ENCODE data around the gene TAF11L14. TPM values are rescaled to one million over a fixed set of nuclear protein-coding genes. Genes with fewer than 3 reads are reported as not detected.
"Not testable (repeated sequence)": the region's sequence is repeated elsewhere in the genome, so short reads cannot be mapped to it uniquely, and the experiment has no call there.

The TAF11L14 gene
- not detected for total RNA-seq
- long read RNA-seq, donor 1, result 0 reads
- long read RNA-seq, donor 2, result 0 reads

DNA sequence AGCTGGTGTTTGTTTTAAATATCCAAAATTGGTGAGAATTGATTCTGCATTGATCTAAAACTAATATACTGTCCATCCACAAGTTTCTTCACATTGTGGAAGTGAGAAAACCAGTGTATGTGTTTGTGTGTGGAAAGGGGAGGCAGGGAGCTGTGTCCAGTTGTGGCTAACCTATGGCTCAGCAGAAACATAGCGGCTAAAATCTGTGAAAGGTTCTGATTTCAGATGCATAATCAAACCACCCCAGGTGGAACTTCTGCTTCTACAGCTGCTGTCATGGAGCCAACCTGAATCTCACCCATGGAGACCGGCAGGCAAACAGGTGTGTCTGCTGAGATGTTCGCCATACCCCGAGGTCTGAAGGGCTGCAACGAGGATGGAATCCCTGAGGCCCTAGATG lies at the start of gene TAF11L14:
TAF11L14 (plus strand) TSS at position 301 of the 400 bp plus-strand sequence.
- intact Hi-C loops (cut with DNase I), result no loop called here
- no peak for DNase-seq (ENCODE audit: low spot score)

DNA sequence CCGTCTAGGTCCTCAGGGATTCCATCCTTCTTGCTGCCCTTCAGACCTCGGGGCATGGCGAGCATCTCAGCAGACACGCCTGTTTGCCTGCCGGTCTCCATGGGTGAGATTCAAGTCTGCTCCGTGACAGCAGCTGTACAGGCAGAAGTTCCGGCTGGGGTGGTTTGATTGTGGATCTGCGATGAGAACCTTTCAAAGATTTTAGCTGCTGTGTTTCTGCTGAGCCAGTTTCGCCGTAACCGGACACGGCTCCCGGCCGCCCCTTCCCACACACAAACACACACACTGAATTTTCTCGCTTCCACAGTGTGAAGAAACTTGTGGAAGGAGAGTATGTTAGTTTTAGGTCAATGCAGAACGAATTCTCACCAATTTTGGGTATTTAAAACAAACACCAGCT lies 48.6 kb upstream of the TAF11L14 start, which contains the start of gene TAF11L7:
TAF11L7 (minus strand) TSS at position 101 of the 400 bp plus-strand sequence.
- intact Hi-C loops (cut with DNase I), result not testable (repeated sequence)

DNA sequence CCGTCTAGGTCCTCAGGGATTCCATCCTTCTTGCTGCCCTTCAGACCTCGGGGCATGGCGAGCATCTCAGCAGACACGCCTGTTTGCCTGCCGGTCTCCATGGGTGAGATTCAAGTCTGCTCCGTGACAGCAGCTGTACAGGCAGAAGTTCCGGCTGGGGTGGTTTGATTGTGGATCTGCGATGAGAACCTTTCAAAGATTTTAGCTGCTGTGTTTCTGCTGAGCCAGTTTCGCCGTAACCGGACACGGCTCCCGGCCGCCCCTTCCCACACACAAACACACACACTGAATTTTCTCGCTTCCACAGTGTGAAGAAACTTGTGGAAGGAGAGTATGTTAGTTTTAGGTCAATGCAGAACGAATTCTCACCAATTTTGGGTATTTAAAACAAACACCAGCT lies 43.4 kb upstream of the TAF11L14 start, which contains the start of gene TAF11L8:
TAF11L8 (minus strand) TSS at position 101 of the 400 bp plus-strand sequence.
- intact Hi-C loops (cut with DNase I); DNase-seq (ENCODE audit: low spot score): not testable (repeated sequence)

More for the DNA sequence above, 48.6 kb upstream of the TAF11L14 start, which contains the start of gene TAF11L7:
- not testable (repeated sequence) for DNase-seq (ENCODE audit: low spot score)

DNA sequence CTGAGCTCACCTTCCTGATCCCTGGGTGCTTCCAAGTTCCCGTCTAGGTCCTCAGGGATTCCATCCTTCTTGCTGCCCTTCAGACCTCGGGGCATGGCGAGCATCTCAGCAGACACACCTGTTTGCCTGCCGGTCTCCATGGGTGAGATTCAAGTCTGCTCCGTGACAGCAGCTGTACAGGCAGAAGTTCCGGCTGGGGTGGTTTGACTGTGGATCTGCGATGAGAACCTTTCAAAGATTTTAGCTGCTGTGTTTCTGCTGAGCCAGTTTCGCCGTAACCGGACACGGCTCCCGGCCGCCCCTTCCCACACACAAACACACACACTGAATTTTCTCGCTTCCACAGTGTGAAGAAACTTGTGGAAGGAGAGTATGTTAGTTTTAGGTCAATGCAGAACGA lies 40.0 kb upstream of the TAF11L14 start, which contains the start of gene TAF11L9:
TAF11L9 (minus strand) TSS at position 140 of the 400 bp plus-strand sequence.
- intact Hi-C loops (cut with DNase I), result not testable (repeated sequence)
- DNase-seq (ENCODE audit: low spot score), result peak; percentile 42

DNA sequence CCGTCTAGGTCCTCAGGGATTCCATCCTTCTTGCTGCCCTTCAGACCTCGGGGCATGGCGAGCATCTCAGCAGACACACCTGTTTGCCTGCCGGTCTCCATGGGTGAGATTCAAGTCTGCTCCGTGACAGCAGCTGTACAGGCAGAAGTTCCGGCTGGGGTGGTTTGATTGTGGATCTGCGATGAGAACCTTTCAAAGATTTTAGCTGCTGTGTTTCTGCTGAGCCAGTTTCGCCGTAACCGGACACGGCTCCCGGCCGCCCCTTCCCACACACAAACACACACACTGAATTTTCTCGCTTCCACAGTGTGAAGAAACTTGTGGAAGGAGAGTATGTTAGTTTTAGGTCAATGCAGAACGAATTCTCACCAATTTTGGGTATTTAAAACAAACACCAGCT lies 36.5 kb upstream of the TAF11L14 start, which contains the start of gene TAF11L10:
TAF11L10 (minus strand) TSS at position 101 of the 400 bp plus-strand sequence.
- intact Hi-C loops (cut with DNase I); DNase-seq (ENCODE audit: low spot score): not testable (repeated sequence)

DNA sequence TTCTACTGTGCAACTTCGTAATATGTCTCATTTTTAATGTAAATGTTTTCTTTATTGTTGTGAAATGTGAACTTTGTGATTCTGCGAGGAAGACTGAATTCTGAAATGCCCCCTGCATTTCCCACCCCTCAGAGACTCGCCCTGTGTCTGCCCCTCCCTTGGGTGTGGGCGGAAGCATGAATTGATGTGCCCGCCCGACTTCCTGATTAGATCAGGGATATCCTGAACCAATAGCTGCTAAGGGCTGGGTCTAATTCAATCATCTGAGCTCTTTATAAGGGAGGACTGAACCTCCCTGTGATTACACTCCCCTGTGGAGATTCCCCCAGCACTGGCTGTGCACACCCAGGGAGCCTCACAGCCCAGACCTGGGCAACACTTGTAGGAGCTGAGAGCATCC lies 30.4 kb upstream of the TAF11L14 start, which contains the start of gene TAF11L11:
TAF11L11 (plus strand) TSS at position 304 of the 400 bp plus-strand sequence.
- intact Hi-C loops (cut with DNase I), result not testable (repeated sequence)
- peak; percentile 38 for DNase-seq (ENCODE audit: low spot score)

DNA sequence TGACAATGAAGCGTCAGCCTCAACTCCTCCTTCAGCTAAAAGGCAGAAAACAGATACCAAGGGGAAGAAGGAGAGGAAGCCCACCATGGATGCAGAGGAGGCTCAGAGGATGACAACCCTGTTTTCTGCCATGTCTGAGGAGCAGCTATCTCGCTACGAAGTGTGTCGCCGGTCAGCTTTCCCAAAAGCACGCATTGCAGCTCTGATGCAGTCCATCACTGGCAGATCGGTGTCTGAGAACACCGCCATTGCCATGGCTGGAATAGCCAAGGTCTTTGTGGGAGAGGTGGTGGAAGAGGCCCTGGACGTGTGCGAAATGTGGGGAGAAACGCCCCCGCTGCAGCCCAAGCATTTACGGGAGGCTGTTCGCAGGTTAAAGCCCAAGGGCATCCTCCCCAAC lies 29.3 kb upstream of the TAF11L14 start:
- intact Hi-C loops (cut with DNase I), result no loop called here
- peak; percentile 69 for DNase-seq (ENCODE audit: low spot score)

DNA sequence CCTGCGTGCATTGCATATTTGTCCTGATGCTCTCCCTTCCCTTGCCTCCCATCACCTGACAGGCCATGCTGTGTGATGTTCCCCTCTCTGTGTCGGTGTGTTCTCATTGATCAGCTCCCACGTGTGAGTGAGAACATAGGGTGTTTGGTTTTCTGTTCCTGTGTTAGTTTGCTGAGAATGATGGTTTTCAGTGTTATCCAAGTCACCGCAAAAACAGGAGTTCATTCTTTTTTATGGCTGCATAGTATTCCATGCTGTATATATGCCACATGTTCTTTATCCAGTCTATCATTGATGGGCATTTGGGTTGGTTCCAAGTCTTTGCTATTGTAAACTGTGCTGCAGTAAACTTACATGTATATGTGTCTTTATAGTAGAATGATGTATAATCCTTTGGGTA lies 26.8 kb upstream of the TAF11L14 start:
- intact Hi-C loops (cut with DNase I), result not testable (repeated sequence)
- peak; percentile 23 for DNase-seq (ENCODE audit: low spot score)

DNA sequence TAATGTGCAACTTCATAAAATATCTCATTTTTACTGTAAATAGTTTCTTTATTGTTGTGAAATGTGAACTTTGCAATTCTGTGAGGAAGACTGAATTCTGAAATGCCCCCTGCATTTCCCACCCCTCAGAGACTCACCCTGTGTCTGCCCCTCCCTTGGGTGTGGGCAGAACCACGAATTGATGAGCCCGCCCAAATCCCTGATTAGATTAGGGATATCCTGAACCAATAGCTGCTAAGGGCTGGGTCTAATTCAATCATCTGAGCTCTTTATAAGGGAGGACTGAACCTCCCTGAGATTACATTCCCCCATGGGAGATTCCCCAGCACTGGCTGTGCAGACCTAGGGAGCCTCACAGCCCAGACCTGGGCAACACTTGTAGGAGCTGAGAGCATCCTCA lies 24.2 kb upstream of the TAF11L14 start, which contains the start of gene TAF11L12:
TAF11L12 (plus strand) TSS at position 301 of the 400 bp plus-strand sequence.
- intact Hi-C loops (cut with DNase I), result not testable (repeated sequence)
- DNase-seq (ENCODE audit: low spot score), result peak; percentile 42

DNA sequence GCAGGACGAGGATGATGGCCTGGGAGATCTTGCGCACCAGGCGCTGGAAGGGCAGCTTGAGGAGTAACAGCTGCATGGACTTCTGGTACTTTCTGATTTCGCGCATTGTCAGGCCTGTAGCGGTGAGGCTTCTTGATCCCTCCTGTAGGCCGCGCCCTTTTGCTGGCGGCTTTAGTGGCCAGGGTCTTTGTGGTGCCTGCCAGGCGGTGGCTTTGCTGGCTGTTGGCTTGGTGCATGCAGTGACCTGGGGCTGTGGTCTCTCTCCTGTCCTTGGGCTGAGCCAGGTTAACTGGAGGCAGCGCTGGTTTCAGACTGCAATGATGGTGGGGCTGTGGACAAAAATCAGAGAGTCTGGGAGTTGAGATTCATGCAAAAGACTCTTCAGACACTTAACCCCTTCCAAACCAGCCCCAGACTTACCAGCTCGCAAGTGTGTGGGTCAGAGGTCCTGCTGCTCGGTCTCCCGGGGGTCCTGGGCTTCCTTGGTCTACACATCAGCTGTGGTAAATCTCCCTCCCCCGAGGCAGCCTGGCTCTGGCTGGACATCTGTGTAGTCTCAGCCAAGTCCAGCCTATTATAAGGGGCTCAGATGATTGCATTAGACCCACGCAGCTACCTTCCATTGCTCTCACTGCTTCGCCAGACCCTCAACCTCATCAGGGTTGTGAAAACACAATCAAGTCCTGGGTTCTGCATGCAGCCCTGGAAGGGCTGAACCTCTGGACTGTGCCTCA lies 19.2 kb upstream of the TAF11L14 start:
- intact Hi-C loops (cut with DNase I), result no loop called here
- DNase-seq (ENCODE audit: low spot score), result no peak

DNA sequence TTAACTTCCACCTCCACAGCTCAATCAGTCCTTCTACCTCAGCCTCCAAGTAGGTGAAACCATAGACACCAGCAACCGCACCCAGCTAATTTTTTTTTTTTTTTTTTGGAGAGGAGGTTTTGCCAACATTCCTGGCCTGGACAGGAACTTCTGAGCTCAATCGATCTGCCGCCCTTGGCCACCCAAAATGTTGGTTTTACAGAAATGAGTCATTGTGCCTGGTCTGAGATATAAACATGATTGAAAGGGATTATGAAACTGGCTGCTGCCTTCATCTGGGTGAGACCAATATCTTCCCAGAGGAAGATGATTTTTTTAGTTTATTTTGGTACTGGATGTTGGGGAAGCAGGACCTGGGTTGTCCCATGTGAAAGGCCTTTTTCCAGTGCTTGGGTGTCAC lies 14.9 kb upstream of the TAF11L14 start:
- intact Hi-C loops (cut with DNase I), result no loop called here
- no peak for DNase-seq (ENCODE audit: low spot score)

DNA sequence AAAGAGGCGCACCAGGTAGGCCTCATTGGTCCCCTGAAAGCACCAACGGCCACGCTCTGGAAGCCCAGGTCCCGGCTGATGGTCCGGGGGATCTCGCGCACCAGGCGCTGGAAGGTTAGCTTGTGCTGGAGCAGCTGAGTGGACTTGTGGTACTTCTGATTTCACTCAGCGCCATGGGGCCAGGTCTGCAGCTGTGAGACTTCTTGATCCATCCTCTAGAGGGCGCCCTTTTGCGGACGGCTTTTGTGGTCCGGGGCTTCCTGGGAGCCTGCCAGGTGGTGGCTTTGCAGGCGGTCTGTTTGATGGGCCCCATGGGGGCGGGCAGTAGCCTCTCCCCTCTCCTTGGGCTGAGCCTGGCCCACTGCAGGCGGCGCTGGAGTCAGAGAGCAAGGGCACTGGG lies 13.6 kb upstream of the TAF11L14 start:
- no peak for DNase-seq (ENCODE audit: low spot score)
- intact Hi-C loops (cut with DNase I), result no loop called here

DNA sequence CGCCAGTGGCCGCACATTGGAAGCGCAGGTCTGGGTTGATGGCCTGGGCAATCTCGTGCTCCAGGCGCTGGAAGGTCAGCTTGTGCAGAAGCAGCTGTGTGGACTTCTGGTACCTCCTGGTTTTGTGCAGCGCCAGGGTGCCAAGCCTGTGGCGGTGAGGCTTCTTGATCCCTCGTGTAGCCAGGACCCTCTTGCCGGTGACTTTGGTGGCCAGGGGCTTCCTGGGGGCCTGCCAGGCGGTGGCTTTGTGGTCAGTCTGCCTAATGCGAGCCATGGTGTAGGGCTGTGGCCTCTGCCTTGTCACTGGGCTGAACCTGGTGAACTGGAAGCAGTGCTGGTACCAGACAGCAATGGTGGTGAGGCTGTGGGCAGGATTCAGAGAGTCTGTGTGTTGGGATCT lies 8.6 kb upstream of the TAF11L14 start:
- intact Hi-C loops (cut with DNase I), result no loop called here
- DNase-seq (ENCODE audit: low spot score), result no peak

DNA sequence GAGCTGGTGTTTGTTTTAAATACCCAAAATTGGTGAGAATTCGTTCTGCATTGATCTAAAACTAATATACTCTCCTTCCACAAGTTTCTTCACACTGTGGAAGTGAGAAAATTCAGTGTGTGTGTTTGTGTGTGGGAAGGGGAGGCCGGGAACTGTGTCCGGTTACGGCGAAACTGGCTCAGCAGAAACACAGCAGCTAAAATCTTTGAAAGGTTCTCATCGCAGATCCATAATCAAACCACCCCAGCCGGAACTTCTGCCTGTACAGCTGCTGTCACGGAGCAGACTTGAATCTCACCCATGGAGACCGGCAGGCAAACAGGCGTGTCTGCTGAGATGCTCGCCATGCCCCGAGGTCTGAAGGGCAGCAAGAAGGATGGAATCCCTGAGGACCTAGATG lies 2.5 kb upstream of the TAF11L14 start, which contains the start of gene TAF11L13:
TAF11L13 (plus strand) TSS at position 301 of the 400 bp plus-strand sequence.
- intact Hi-C loops (cut with DNase I); DNase-seq (ENCODE audit: low spot score): not testable (repeated sequence)

DNA sequence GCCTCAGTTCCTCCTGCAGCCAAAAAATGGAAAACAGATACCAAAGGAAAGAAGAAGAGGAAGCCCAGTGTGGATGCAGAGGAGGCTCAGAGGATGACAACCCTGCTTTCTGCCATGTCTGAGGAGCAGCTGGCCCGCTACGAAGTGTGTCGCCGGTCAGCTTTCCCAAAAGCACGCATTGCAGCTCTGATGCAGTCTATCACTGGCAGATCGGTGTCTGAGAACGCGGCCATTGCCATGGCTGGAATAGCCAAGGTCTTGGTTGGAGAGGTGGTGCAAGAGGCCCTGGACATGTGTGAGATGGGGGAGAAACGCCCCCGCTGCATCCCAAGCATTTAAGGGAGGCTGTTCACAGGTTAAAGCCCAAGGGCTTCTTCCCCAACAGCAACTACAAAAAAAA lies 15.0 kb downstream of the TAF11L14 start:
- DNase-seq (ENCODE audit: low spot score), result not testable (repeated sequence)

DNA sequence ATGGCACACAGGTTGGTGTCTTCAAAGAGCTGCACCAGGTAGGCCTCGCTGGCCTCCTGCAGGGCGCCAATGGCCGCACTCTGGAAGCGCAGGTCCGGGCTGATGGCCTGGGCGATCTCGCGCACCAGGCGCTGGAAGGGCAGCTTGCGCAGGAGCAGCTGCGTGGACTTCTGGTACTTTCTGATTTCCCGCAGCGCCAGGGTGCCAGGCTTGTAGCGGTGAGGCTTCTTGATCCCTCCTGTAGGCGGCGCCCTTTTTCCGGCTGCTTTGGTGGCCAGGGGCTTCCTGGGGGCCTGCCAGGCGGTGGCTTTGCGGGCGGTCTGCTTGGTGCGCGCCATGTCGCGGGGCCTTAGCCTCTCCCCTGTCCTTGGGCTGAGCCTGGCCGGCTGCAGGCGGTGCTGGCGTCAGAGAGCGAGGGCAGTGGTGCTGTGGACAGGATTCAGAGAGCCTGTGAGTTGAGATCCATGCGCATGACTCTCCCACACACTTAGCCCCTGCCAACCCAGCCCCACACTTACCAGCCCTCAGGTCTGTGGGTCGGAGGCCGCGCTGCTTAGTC lies 21.0 kb downstream of the TAF11L14 start:
- intact Hi-C loops (cut with DNase I); DNase-seq (ENCODE audit: low spot score): not testable (repeated sequence)

More for the DNA sequence above, 15.0 kb downstream of the TAF11L14 start:
- intact Hi-C loops (cut with DNase I), result not testable (repeated sequence)

DNA sequence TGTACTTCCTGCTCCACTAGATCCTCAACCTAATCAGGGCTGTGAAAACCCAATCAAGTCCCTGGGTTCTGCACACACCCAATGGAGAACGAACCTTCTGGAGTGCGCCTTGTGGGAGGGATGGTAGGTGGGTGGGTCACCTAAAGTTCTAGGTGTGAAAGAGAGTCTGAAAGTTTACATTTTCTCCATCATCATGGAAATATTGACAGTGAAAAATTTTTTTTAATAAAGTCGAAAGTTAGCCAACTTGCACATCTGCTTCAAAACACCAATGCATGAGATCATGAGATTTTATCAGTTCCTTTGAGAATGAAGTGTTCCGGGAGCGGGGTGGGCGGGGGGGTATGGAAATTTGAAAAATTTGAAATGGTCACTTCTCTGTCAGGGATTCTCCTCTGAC lies 21.7 kb downstream of the TAF11L14 start:
- intact Hi-C loops (cut with DNase I), result no loop called here
- no peak for DNase-seq (ENCODE audit: low spot score)

DNA sequence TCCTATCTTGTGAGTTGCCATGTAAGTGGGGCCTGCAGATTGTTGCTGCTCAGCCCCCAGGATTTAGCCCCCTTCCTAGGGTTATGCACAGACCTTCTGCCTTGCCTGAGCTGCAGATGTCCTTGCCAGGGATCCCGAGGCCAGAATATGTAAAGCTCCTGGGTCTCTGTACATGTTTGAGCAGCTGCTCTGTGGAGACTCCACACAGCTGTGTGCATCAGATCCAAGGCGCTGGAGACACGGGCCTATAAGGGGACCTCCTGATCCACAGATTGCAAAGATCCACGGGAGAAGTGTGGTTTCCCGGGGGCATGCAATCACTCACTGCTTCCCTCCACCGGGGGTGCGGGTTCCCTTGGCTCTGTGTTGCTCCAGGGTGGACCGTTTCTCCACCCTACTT lies 28.9 kb downstream of the TAF11L14 start:
- DNase-seq (ENCODE audit: low spot score), result no peak
- intact Hi-C loops (cut with DNase I), result no loop called here

DNA sequence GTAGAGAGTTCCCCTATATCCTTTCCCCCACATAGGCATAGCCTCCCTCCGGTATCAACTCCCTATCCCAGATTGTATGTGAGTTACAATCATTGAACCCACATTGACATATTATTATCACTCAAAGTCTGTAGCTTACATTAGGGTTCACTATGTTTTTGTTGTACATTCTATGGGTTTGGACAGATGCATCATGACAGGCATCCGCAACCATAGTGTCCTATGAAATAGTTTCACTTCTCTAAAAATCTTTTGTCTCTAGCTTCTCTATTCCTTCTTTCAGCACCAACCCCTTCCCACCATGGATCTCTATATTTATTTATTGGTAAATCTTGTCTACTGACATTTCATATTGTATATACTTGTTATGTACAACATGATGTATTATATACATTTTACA lies 31.6 kb downstream of the TAF11L14 start:
- DNase-seq (ENCODE audit: low spot score), result no peak
- intact Hi-C loops (cut with DNase I), result no loop called here

DNA sequence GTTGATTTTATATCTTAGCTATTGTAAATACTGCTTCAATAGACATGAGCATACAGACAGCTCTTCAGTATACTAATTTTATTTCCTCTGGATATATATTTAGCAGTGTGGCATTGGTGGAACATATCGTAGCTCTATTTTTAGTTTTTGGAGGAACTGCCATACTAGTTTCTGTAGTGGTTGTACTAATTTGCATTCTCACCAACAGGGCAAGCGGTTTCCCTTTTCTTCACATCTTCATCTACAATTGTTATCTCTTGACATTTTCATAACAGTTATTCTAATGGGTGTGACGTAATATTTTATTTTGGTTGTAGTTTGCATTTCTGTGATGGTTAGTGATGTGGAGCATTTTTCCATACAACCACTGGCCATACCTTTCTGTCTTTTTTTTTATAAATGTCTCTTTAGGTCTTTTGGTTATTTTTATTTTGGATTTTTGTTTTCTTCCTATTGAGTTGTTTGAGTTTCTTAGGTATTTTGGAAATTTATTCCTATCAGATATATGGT lies 32.5 kb downstream of the TAF11L14 start:
- DNase-seq (ENCODE audit: low spot score), result no peak
- intact Hi-C loops (cut with DNase I), result no loop called here

Measured in posterior vena cava (tissue), 2 donors.